ENCODE measurements around the gene GABRB2.

DNA sequence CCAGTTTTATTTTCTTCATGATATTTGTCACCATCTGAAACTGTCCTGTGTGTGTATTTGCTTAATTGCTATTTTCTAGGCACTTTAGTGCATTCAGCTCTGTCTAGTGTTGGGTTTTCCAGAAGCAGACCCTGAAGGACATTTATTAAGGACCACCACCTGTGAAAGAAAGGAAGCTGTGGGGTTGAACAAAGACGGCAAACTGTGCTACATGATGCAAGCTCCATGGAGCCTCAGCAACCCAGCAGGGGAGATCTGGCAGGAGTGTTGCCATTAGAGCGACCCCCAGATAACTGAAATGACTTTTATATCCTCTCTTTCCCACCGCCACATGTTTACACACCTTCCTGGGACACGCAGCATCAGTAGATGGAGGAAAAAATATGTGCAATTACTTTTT is 125.5 kb downstream of the GABRB2 start:
- TF ChIP-seq, protein P1, sequence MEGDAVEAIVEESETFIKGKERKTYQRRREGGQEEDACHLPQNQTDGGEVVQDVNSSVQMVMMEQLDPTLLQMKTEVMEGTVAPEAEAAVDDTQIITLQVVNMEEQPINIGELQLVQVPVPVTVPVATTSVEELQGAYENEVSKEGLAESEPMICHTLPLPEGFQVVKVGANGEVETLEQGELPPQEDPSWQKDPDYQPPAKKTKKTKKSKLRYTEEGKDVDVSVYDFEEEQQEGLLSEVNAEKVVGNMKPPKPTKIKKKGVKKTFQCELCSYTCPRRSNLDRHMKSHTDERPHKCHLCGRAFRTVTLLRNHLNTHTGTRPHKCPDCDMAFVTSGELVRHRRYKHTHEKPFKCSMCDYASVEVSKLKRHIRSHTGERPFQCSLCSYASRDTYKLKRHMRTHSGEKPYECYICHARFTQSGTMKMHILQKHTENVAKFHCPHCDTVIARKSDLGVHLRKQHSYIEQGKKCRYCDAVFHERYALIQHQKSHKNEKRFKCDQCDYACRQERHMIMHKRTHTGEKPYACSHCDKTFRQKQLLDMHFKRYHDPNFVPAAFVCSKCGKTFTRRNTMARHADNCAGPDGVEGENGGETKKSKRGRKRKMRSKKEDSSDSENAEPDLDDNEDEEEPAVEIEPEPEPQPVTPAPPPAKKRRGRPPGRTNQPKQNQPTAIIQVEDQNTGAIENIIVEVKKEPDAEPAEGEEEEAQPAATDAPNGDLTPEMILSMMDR (conservative IDR thresholded peaks at IDR 0.05; ENCODE audit: low read length): no peak
- no peak for TF ChIP-seq EZH2phosphoT487 (IDR thresholded peaks at IDR 0.05; ENCODE audit: borderline replicate concordance, low read depth, low read length)
